ENCODE data around the gene OR1I1.

The OR1I1 gene

GRCh38 chr19:15142313-15142712, 60.3 kb downstream of the OR1I1 start:
- in situ Hi-C loops (cut with HindIII; ENCODE audit: low sequenced_read_pairs) = no loop called here
- no peak for DNase-seq (ENCODE audit: low read depth, low spot score)
- no peak for TF ChIP-seq CTCF (IDR thresholded peaks at IDR 0.05; ENCODE audit: low read depth, low read length)
- H3K4me3 ChIP-seq (ENCODE audit: low read depth, low read length) = no peak overlapping the region
